HG02642 (cell line): ENCODE results near the gene CNOT6.

Source experiments
- ATAC-seq: cut with Tn5 transposase; IDR thresholded peaks from one replicate; pipeline ENCODE4 v1.9.1; 2021; ENCODE audit warnings: mild to moderate bottlenecking; ENCODE audit not compliant: unreplicated experiment, poor library complexity

CNOT6 gene

GRCh38 chr5:180611140-180611850, 117.1 kb downstream of the CNOT6 start:
- ATAC-seq = no peak

GRCh38 chr5:180612683-180613082, 118.5 kb downstream of the CNOT6 start:
- no peak for ATAC-seq

GRCh38 chr5:180613188-180613813, 119.1 kb downstream of the CNOT6 start:
- ATAC-seq = no peak

GRCh38 chr5:180613814-180614188, 119.6 kb downstream of the CNOT6 start:
- ATAC-seq = no peak

- no peak for ATAC-seq
These were observed 124.3 kb downstream of the CNOT6 start for GRCh38 chr5:180618487-180618828.

GRCh38 chr5:180618829-180619562, 124.8 kb downstream of the CNOT6 start:
- no peak for ATAC-seq

- no peak for ATAC-seq
These were observed 125.4 kb downstream of the CNOT6 start for GRCh38 chr5:180619563-180619915.

GRCh38 chr5:180620014-180620413, 125.8 kb downstream of the CNOT6 start:
- ATAC-seq = no peak

- ATAC-seq = no peak
These were observed 127.1 kb downstream of the CNOT6 start for GRCh38 chr5:180621311-180621710.

GRCh38 chr5:180622910-180623309, 128.7 kb downstream of the CNOT6 start:
- no peak for ATAC-seq

GRCh38 chr5:180623411-180623834, 129.2 kb downstream of the CNOT6 start:
- no peak for ATAC-seq

- ATAC-seq = no peak
These were observed 129.7 kb downstream of the CNOT6 start for GRCh38 chr5:180623844-180624243.

GRCh38 chr5:180624587-180624986, 130.4 kb downstream of the CNOT6 start:
- no peak for ATAC-seq

GRCh38 chr5:180625125-180625790, 131.1 kb downstream of the CNOT6 start:
- no peak for ATAC-seq

- ATAC-seq = no peak
These were observed 131.8 kb downstream of the CNOT6 start for GRCh38 chr5:180625791-180626660.

- ATAC-seq = no peak
These were observed 132.6 kb downstream of the CNOT6 start for GRCh38 chr5:180626661-180627385.

GRCh38 chr5:180627386-180628120, 133.4 kb downstream of the CNOT6 start:
- no peak for ATAC-seq
